ENCODE measurements around the gene AMACR.

AMACR gene

DNA sequence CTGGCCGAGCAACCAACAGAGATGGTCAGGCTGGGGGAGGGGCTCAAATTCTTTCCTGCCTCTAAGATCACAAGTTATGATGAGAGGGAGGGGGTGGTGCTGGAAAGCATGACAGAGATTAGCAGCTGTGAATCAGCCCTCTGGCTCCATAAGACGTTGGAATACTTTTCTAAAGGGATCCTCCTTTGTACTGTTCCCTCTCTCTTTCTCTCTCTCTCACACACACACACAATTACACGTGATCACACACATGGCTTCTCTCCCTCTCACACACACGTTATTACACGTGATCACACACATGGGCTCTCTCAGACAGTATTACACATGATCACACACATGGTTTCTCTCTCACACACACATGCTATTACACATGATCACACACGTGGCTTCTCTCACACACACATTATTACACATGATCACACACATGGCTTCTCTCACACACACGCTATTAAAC lies 23.2 kb downstream of the AMACR start, which contains the start of gene SLC45A2:
Gene SLC45A2 (minus strand): TSS at position 23 of the 454 bp plus-strand sequence. CDS start 110 bp downstream, outside the sequence.
- H3K4me3 ChIP-seq (replicated peaks; ENCODE audit: low read depth, low read length): no peak within 1 kb of the TSS

DNA sequence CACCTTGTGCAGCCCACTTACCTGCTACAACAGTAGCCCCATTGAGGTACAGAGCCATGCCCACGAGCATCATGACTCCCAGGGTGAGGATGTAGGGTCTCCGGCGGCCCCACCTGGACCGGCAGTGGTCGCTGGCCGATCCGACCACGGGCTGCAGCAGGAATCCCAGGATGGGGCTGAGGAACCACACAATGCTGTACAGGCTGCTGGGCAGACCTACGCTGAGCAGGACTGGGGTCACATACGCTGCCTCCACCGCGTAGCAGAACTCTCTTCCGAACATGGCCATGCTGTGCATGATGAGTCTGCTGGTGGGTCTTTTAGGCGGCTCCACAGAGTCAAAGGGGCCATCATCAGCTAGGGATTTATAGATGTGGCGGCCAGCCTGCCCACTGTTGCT lies 23.7 kb downstream of the AMACR start:
- TF ChIP-seq CTCF (IDR thresholded peaks at IDR 0.05; ENCODE audit: low read length, missing control alignments): no peak
- DNase-seq (ENCODE audit: low read depth): no peak
- H3K4me3 ChIP-seq (replicated peaks; ENCODE audit: low read depth, low read length): no peak overlapping the region

More for the DNA sequence above, 23.2 kb downstream of the AMACR start, which contains the start of gene SLC45A2:
- TF ChIP-seq CTCF (IDR thresholded peaks at IDR 0.05; ENCODE audit: low read length, missing control alignments): no peak
- peak; percentile 23 for DNase-seq (ENCODE audit: low read depth)

- peak; percentile 44 for DNase-seq (ENCODE audit: low read depth)
- H3K4me3 ChIP-seq (replicated peaks; ENCODE audit: low read depth, low read length): no peak overlapping the region
- TF ChIP-seq CTCF (IDR thresholded peaks at IDR 0.05; ENCODE audit: low read length, missing control alignments): no peak
Observed at GRCh38 chr5:33981408-33982162, 26.3 kb downstream of the AMACR start.

DNA sequence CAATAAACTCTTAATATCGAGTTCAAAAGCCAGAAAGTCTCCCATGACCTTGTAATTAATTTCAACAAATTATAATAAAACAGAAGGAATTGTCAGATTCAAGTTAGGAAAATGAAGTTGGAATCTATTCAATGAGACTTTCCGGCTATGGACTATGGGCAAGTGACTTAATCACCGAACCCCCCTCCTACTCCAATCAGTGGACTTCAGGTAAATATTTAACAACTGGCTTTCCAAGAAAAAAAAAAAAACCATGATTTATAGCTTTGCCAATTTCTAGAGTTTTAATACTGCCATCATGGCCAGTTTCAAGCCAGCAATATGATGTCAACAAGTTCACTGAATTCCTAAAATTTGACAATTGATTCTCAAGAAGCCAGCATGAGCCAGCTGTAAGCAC lies 27.8 kb downstream of the AMACR start:
- no peak for TF ChIP-seq CTCF (IDR thresholded peaks at IDR 0.05; ENCODE audit: low read length, missing control alignments)
- no peak overlapping the region for H3K4me3 ChIP-seq (replicated peaks; ENCODE audit: low read depth, low read length)
- DNase-seq (ENCODE audit: low read depth): no peak

GRCh38 chr5:33978306-33978705 lies 29.5 kb downstream of the AMACR start:
- DNase-seq (ENCODE audit: low read depth): no peak
- TF ChIP-seq CTCF (IDR thresholded peaks at IDR 0.05; ENCODE audit: low read length, missing control alignments): no peak
- no peak overlapping the region for H3K4me3 ChIP-seq (replicated peaks; ENCODE audit: low read depth, low read length)

DNA sequence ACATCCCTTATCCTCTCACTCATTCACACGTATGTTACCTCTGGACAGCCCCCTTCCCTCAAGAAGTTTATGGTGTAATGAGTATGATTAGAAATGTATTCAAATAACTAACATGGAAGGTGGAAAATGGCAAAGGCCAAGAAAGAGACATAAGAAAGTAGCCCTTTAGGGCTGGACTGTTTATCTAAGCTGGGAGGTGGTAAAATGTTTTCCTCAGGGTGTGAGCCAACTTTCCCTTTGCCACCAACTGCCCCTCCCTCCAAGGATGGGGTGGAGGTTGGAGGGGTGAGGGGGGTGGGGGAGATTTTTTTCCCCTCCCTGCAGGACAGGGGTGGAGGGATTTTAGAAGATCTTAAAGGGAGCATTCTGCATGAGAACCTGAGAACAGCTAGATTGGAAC lies 31.5 kb downstream of the AMACR start:
- DNase-seq (ENCODE audit: low read depth): no peak
- no peak for TF ChIP-seq CTCF (IDR thresholded peaks at IDR 0.05; ENCODE audit: low read length, missing control alignments)
- no peak overlapping the region for H3K4me3 ChIP-seq (replicated peaks; ENCODE audit: low read depth, low read length)

DNA sequence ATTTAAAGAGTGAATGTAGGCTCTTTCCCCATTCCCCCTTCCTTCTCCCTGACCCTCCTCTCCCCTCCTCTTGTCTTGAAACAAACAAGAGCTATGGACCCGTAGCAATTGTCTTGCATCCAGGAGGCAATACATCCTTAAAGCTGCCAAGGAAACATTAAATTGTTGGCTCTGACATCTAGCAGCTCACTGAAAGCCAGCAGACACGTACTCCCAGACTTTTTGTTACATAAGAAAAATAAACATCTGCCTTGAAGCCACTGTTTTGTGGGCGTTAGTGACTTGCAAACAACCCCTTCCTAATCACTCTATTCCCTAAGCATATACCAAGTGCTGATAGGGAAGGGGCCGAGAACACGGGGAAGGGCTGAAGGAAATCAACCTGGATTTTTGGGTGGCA lies 32.0 kb downstream of the AMACR start:
- DNase-seq (ENCODE audit: low read depth): peak; percentile 11
- H3K4me3 ChIP-seq (replicated peaks; ENCODE audit: low read depth, low read length): no peak overlapping the region
- TF ChIP-seq CTCF (IDR thresholded peaks at IDR 0.05; ENCODE audit: low read length, missing control alignments): no peak

All from fibroblast of pulmonary artery (primary cell).